Mesodermal cell (in vitro differentiated cells): ENCODE data around the gene MCM10.

ENCODE experiments used
- H3K27ac ChIP-seq: 2 replicates; pipeline ENCODE4 v1.7.0; 2013; ENCODE audit warnings: mild to moderate bottlenecking, low read depth, low read length, moderate library complexity; ENCODE audit not compliant: severe bottlenecking
- H3K36me3 ChIP-seq: 2 replicates; pipeline ENCODE4 v1.7.1; 2013; ENCODE audit warnings: mild to moderate bottlenecking, low read length, moderate library complexity; ENCODE audit not compliant: control insufficient read depth, insufficient read depth
- H3K4me1 ChIP-seq: one replicate; pipeline ENCODE4 v1.7.1; 2013; ENCODE audit warnings: mild to moderate bottlenecking, low read length; ENCODE audit not compliant: insufficient read depth, control insufficient read depth, poor library complexity, severe bottlenecking
- H3K4me3 ChIP-seq: 2 replicates; pipeline ENCODE4 v1.7.0; 2013; ENCODE audit warnings: low read length, control low read depth, mild to moderate bottlenecking; ENCODE audit not compliant: insufficient read depth, poor library complexity, severe bottlenecking; ENCODE audit errors: extremely low read depth
- H3K9me3 ChIP-seq: 2 replicates; pipeline ENCODE4 v1.7.1; 2013; ENCODE audit warnings: mild to moderate bottlenecking, low read length, moderate library complexity; ENCODE audit not compliant: control insufficient read depth
- WGBS, 2 experiments: methylation state at CpG; one replicate each; pipeline ENCODE4 v1.1.5; 2013; ENCODE audit warnings: missing lambda C conversion rate in 2 of 2; ENCODE audit not compliant: insufficient coverage in 2 of 2; 5-methylcytosine and 5-hydroxymethylcytosine counted together

MCM10 gene

DNA sequence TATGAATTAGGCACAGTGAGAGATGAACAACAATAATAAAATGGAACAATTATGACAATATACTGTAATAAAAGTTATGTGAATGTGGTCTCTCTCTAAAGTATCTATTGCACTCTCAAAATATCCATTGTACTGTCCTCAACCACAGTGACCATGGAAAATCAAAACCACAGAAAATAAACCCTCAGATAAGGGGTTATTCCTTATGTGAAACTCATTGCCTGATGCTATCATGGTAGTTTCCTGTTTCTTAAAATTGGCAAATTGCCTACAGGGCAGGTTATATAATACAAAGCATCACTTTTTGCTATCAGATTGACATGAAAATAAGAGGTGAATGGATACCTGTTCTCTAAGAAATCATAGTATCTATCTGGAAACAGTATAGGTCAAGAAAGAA is 3.8 kb downstream of the MCM10 start:
- no peaks in the 10 kb centered on the region for H3K9me3 ChIP-seq
- H3K27ac ChIP-seq, result no peak overlapping the region
- no peak overlapping the region for H3K4me3 ChIP-seq
- peaks cover 9% of the 10 kb centered on the region for H3K4me1 ChIP-seq
- peaks cover 58% of the 10 kb centered on the region for H3K36me3 ChIP-seq

DNA sequence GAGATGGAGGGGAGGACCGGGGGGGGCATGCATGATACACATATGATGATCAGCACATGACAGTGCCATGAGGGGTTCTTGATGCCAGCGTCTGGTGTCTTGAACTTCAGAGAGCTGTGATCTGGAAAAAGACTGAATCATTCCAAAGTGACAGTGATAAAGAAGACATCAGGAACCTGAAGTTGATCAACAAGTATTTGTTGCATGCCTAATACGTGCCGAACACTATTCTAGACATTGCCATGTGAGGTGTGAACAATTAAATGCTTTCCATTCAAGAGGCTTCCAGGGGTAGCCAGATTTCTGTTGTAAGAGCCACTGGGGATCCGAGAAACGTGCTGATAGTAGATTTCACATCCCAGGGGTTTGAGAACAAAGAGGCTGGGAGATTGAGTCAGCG is 6.2 kb downstream of the MCM10 start:
- no peak overlapping the region for H3K4me3 ChIP-seq
- no peak overlapping the region for H3K27ac ChIP-seq
- peaks cover under 1% of the 10 kb centered on the region for H3K4me1 ChIP-seq
- 94% methylated on average over 7 of the region's 7 CpGs for WGBS, 2 experiments
- H3K9me3 ChIP-seq, result no peaks in the 10 kb centered on the region
- H3K36me3 ChIP-seq, result peaks cover 81% of the 10 kb centered on the region

DNA sequence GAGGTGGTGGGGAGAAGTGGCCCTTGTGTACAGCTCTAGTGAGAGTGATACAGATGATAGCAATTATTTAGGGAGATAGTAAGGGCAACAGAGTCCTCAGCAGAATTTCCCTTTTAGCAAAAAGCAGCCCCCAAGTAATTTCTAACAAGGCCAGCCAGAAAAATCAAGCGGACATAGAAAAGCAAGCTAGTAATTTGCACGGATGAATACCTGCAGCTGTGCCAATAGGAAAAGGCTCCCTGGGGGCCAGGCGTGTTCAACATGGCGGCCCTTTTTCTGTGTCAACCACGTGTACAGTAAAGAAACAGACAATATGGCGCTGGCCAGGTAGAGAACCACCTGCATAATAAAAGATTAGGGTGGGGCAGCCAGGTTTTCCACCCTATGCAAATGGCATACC is 7.4 kb downstream of the MCM10 start:
- Histone ChIP-seq H3K4me3 (no peak overlapping the region), H3K36me3 (peaks cover 94% of the 10 kb centered on the region), H3K9me3 (no peaks in the 10 kb centered on the region), H3K27ac (no peak overlapping the region), H3K4me1 (no peaks in the 10 kb centered on the region)
- 94% methylated on average over 5 to 6 of the region's 6 CpGs for WGBS, 2 experiments

DNA sequence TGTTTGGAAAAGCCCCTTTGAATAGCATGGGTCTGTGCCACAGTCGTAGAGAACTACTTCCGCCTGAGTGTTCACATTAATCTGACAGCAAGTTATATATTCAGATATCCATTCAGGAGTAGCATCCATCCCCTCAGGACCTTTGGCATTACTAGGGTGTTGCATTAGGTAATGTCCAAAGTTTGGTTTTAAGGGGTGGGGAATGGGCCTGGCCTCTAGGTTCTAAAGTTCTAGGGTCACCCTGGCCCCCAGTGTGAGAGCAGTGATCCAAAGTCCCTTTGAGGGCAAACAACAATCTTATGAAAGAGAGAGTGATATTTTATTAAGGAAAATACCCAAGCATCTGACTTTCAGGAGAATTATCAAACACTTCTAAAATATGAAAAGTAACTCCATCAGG is 12.3 kb downstream of the MCM10 start:
- peaks cover 84% of the 10 kb centered on the region for H3K36me3 ChIP-seq
- no peak overlapping the region for H3K27ac ChIP-seq
- H3K9me3 ChIP-seq, result no peaks in the 10 kb centered on the region
- no peak overlapping the region for H3K4me3 ChIP-seq
- no peaks in the 10 kb centered on the region for H3K4me1 ChIP-seq
- WGBS, 2 experiments, result 100% methylated on average over 2 of the region's 2 CpGs; no CpG with 5 or more reads in 1 of the 2 experiments

DNA sequence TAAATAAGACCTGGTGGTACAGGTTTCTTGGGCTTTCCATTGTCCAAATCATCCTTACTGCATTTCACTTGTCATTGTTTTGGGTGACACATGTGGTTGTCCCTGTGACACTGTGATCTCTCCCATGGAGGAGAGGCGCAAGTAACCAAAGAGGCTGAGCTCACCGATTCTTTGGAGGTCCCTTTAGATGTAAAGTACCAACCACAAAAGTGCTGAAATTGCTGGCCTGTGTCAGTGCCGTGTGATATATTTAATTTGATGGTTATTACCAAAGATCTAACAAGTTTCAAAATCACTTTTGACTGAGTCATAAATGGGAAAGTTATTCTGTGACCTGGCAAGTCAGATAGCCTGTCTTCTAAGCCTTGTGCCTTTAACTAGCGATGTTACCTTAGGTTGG is 19.4 kb downstream of the MCM10 start:
- 80 to 100% methylated on average over 1 to 2 of the region's 4 CpGs for WGBS, 2 experiments
- Histone ChIP-seq H3K4me1 (no peaks in the 10 kb centered on the region), H3K9me3 (no peaks in the 10 kb centered on the region), H3K4me3 (no peak overlapping the region), H3K36me3 (peaks cover 85% of the 10 kb centered on the region), H3K27ac (no peak overlapping the region)

DNA sequence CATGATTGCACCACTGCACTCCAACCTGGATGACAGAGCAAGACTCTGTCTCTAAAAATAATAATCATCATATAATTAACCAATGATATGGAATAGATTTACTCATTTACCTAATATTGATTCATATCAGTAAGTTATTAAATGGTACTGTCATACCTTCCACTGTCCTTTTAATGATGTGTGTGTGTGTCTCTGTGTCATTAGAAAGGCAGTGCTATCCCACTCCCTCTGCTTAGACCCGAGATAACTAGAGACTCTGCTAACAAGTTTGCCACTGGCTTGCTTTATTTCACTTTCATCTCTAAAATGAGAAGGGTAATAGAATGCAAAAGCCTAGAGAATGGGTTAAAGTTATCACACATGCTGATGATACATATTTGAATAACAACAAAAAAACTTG is 21.1 kb downstream of the MCM10 start:
- peaks cover 88% of the 10 kb centered on the region for H3K36me3 ChIP-seq
- no CpG with 5 or more reads among the region's 1 CpG for WGBS, 2 experiments
- H3K4me3 ChIP-seq, result no peak overlapping the region
- H3K4me1 ChIP-seq, result no peaks in the 10 kb centered on the region
- no peaks in the 10 kb centered on the region for H3K9me3 ChIP-seq
- H3K27ac ChIP-seq, result no peak overlapping the region

DNA sequence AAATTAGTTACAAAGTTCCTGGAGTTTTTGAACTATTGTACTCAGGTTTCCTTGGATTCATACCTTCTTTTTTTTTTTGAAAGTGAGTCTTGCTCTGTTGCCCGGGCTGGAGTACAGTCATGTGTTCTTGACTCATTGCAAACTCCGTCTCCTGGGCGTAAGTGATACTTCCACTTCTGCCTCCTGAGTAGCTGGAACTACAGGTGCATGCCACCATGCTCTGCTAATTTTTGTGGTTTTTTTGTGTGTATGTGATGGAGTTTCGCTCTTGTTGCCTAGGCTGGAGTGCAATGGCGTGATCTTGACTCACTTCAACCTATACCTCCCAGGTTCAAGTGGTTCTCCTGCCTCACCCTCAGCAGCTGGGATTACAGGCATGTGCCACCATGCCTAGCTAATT is 22.3 kb downstream of the MCM10 start:
- Histone ChIP-seq H3K9me3 (no peaks in the 10 kb centered on the region), H3K4me3 (no peak overlapping the region), H3K27ac (no peak overlapping the region), H3K36me3 (peaks cover 89% of the 10 kb centered on the region), H3K4me1 (no peaks in the 10 kb centered on the region)
- WGBS, 2 experiments, result 82 to 93% methylated on average over 4 of the region's 5 CpGs

DNA sequence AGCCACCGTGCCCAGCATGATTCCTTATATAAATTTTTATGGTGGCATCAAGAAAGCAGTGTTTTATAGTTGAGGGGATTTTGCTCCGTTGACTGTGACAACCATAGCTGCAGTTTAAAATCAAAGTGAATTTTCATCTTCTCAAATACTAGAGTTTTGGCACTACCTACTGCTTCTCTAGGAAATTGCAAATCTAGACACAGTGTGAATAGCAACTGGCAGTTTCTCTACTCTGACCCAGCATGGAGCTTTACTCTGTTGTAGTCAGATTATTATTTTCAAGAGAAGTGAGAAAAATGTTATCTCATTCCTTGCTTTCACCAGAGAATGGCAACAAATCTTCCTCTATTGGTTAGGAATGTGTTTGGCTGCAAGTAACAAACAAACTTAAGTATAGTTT is 22.9 kb downstream of the MCM10 start:
- 40 to 75% methylated on average over 1 to 2 of the region's 2 CpGs for WGBS, 2 experiments
- H3K4me3 ChIP-seq, result no peak overlapping the region
- no peaks in the 10 kb centered on the region for H3K4me1 ChIP-seq
- H3K9me3 ChIP-seq, result no peaks in the 10 kb centered on the region
- H3K27ac ChIP-seq, result no peak overlapping the region
- H3K36me3 ChIP-seq, result peaks cover 90% of the 10 kb centered on the region

DNA sequence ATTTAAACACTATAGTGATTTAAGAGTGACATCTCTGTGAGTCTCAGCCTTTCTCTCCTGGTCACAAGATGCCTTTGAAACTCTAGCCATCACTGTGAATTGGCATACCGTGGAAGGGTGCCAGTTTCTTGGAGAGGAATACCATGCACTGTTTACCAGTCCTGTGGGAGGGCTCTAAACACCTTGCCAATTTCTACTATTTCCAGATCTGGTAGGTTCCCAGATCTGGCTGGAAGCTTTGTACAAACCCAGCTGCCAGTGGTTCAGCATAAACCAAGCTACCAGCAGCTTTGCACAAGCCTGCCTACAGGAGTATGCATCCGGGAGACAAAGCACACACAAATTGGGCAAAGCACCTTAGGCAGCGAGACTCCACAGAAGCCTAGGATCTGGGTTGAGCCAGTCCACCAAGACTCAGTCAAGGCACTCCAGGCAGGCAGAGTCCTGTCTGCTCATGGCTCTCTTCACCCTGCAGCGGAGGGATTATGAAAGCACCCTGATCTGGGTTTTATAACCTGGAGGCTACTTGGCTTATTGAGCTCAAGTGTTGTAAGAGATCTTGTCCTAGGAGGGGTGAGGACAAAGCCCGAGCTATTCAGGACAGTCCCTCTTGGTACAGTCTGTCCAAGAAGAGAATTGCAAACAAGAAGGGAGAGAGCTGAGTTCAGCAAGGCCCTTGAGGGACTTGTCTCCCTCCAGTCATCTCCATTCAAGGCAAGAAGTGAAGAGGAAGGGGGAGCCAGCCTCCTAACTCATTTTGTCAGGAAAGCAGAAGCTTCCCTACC is 23.6 kb downstream of the MCM10 start:
- Histone ChIP-seq H3K27ac (no peak overlapping the region), H3K4me1 (no peaks in the 10 kb centered on the region), H3K9me3 (no peaks in the 10 kb centered on the region), H3K36me3 (peaks cover 92% of the 10 kb centered on the region), H3K4me3 (no peak overlapping the region)
- WGBS, 2 experiments, result 87 to 98% methylated on average over 4 to 5 of the region's 5 CpGs

DNA sequence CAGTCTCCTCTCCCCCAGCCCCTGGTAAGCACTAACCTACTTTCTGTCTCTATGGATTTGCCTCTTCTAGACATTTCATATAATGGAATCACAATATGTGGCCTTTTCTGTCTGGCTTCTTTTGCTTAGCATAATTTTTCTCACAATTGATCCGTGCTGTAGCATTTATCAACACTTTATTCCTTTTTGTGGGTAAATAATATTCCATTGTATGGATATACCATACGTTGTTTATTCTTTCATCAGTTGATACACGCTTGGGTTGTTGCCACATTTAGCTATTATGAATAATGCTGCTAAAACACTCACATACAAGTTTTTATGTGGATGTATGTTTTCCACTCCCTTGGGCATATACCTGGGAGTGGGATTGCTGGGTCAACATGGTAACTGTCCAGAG is 25.8 kb downstream of the MCM10 start:
- Histone ChIP-seq H3K4me3 (no peak overlapping the region), H3K36me3 (peaks cover 86% of the 10 kb centered on the region), H3K4me1 (no peaks in the 10 kb centered on the region), H3K27ac (no peak overlapping the region), H3K9me3 (no peaks in the 10 kb centered on the region)
- no CpG with 5 or more reads among the region's 3 CpGs for WGBS, 2 experiments

DNA sequence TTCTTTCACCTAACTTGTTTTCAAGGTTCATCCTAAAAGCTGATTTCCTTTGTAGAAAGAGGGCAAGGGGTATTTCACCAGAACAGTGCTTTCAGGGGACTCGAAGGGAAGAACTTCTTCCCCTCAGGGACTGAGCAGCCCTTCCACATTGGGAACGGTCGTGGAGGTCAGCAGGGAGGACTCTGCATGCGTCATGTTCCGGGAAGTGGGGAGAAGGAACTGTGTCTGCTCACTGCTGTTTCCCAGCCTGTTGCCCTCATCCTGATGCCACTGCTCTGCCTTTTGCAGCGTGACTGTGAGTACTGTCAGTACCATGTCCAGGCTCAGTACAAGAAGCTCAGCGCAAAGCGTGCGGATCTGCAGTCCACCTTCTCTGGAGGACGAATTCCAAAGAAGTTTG is 27.2 kb downstream of the MCM10 start:
- H3K27ac ChIP-seq, result no peak overlapping the region
- H3K4me1 ChIP-seq, result no peaks in the 10 kb centered on the region
- peaks cover 86% of the 10 kb centered on the region for H3K36me3 ChIP-seq
- no peaks in the 10 kb centered on the region for H3K9me3 ChIP-seq
- 93 to 97% methylated on average over 9 to 10 of the region's 10 CpGs for WGBS, 2 experiments
- H3K4me3 ChIP-seq, result no peak overlapping the region
